ENCODE data around the gene ZC2HC1B.
"Not testable (repeated sequence)": the region's sequence is repeated elsewhere in the genome, so short reads cannot be mapped to it uniquely, and the experiment has no call there.

Gene ZC2HC1B

DNA sequence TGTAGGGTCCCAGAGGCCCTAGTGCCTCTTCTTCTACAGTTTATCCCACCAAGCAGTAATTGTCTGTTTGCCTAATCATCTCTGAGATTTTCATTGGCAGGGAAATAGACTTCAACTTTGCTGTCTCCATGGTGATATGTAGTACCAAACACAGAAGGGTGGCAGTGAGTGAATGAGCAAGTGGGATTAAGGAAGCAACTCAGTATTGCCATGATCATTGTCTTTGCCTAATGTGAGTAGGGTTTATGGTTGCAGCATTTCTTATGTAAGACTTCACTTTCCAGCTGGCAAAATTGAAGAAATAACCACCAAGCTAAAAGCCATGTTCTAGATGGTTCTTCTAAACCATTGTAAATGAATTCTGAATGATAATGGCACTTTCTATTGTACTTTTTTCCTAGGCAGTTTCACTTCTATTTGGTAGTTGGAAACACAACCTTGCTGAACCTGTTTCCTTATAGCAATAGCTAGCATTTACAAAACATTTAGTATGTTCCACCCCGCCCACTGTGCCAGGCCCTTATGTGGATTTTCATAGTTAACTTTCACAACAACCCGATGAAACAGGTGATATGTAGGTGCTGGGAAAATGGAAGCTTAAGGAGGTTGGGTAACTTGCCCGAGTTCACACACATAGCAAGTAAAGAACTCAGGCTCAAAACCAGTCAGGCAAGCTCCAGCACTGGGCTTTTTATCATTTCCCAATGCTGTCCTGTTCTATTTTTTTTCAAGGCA is 32.0 kb downstream of the ZC2HC1B start:
- TF ChIP-seq CTCF (IDR thresholded peaks at IDR 0.05; ENCODE audit: borderline replicate concordance, control extremely low read depth, extremely low read depth, insufficient read depth, missing control alignments): no peak
- DNase-seq (ENCODE audit: low spot score): no peak
- in situ Hi-C loops (cut with MboI; ENCODE audit: low sequenced_read_pairs, unreplicated experiment): no loop called here

- DNase-seq (ENCODE audit: low spot score): no peak
- in situ Hi-C loops (cut with MboI; ENCODE audit: low sequenced_read_pairs, unreplicated experiment): no loop called here
- no peak for TF ChIP-seq CTCF (IDR thresholded peaks at IDR 0.05; ENCODE audit: borderline replicate concordance, control extremely low read depth, extremely low read depth, insufficient read depth, missing control alignments)
Observed at GRCh38 chr6:143900358-143900757, 36.1 kb downstream of the ZC2HC1B start.

GRCh38 chr6:143901885-143902750 is 37.8 kb downstream of the ZC2HC1B start:
- no peak for TF ChIP-seq CTCF (IDR thresholded peaks at IDR 0.05; ENCODE audit: borderline replicate concordance, control extremely low read depth, extremely low read depth, insufficient read depth, missing control alignments)
- DNase-seq (ENCODE audit: low spot score): peak; percentile 58
- in situ Hi-C loops (cut with MboI; ENCODE audit: low sequenced_read_pairs, unreplicated experiment): no loop called here

GRCh38 chr6:143902827-143903226 is 38.6 kb downstream of the ZC2HC1B start:
- no peak for DNase-seq (ENCODE audit: low spot score)
- in situ Hi-C loops (cut with MboI; ENCODE audit: low sequenced_read_pairs, unreplicated experiment): no loop called here
- TF ChIP-seq CTCF (IDR thresholded peaks at IDR 0.05; ENCODE audit: borderline replicate concordance, control extremely low read depth, extremely low read depth, insufficient read depth, missing control alignments): no peak

DNA sequence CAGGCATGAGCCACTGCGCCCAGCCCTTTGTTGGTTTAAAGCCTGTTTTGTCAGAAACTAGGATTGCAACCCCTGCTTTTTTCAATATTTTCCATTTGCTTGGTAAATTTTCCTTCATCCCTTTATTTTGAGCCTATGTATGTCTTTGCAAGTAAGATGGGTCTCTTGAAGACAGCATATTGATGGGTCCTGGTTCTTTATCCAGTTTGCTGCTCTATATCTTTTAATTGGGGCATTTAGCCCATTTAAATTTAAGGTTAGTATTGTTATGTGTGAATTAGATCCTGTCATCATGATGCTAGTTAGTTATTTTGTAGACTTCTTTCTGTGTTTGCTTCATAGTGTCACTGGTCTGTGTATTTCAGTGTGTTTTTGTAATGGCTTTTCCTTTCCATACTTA is 46.8 kb downstream of the ZC2HC1B start:
- in situ Hi-C loops (cut with MboI; ENCODE audit: low sequenced_read_pairs, unreplicated experiment): no loop called here

DNA sequence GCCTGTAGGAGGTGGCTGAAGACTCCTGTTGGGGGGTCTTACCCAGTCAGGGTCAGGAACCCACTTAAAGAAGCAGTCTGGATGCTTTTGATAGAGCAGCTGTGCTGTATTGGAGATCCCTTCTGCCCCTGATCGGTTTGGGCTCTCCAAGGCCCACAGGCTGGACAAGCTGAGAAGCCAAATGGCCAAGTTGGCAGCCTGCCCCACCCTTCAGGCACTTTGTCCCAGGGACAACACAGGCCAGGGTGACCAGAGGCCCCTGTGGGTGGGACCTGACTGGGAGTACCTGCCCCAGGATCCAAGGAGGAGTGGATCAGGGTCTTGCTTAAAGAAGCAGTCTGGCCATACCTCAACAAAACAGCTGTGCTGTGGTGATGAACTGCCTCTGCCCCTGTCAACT is 48.4 kb downstream of the ZC2HC1B start:
- no peak for TF ChIP-seq CTCF (IDR thresholded peaks at IDR 0.05; ENCODE audit: borderline replicate concordance, control extremely low read depth, extremely low read depth, insufficient read depth, missing control alignments)
- no peak for DNase-seq (ENCODE audit: low spot score)
- in situ Hi-C loops (cut with MboI; ENCODE audit: low sequenced_read_pairs, unreplicated experiment): no loop called here

More for the DNA sequence above, 46.8 kb downstream of the ZC2HC1B start:
- no peak for DNase-seq (ENCODE audit: low spot score)
- no peak for TF ChIP-seq CTCF (IDR thresholded peaks at IDR 0.05; ENCODE audit: borderline replicate concordance, control extremely low read depth, extremely low read depth, insufficient read depth, missing control alignments)

DNA sequence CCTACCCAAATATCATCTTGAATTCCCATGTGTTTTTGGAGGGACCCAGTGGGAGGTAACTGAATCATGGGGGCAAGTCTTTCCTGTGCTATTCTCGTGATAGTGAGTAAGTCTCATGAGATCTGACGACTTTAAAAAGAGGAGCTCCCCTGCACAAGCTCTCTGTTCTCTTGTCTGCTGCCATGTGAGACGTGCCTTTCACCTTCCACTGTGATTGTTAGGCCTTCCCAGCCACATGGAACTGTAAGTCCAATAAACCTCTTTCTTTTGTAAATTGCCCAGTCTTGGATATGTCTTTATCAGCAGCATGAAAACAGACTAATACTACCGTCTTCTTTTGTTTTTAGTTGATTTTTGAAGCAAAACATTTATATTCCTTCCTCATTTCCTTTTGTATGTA is 52.8 kb downstream of the ZC2HC1B start:
- DNase-seq (ENCODE audit: low spot score); in situ Hi-C loops (cut with MboI; ENCODE audit: low sequenced_read_pairs, unreplicated experiment): not testable (repeated sequence)
